ENCODE results near the gene FAM47A. TPM values are rescaled to one million over a fixed set of nuclear protein-coding genes. Genes with fewer than 3 reads are reported as not detected.

The FAM47A gene
- polyA plus RNA-seq (2013) = not detected in 2 replicates

GRCh38 chrX:34132028-34132427, at the start of gene FAM47A:
TSS of gene FAM47A (minus strand) at chrX:34132314. CDS start at chrX:34132278, 36 bp downstream.
- Histone ChIP-seq H3K27me3 (ENCODE audit: insufficient read depth, low read length) (no peaks in the 10 kb centered on the region), H3K4ac (ENCODE audit: low read depth, low read length) (no peak within 1 kb of the TSS), H3K4me2 (ENCODE audit: low read length) (no peak within 1 kb of the TSS), H2BK12ac (ENCODE audit: low read length) (no peak within 1 kb of the TSS), H3K4me3 (ENCODE audit: low read depth, low read length) (no peak within 1 kb of the TSS), H3K79me1 (ENCODE audit: low read length) (no peaks in the 10 kb centered on the region), H3K79me2 (ENCODE audit: control insufficient read depth, insufficient read depth, low read length, poor library complexity) (no peaks in the 10 kb centered on the region), H4K12ac (ENCODE audit: low read depth, low read length) (no peak within 1 kb of the TSS), H3K23ac (ENCODE audit: low read length) (no peak within 1 kb of the TSS), H3K9ac (ENCODE audit: low read length) (no peak within 1 kb of the TSS), H3K4me1 (ENCODE audit: control insufficient read depth in 1 of 2, insufficient read depth in 2 of 2, low read length in 2 of 2) (no peaks in the 10 kb centered on the region), H2BK5ac (ENCODE audit: low read depth, low read length, poor library complexity) (no peak within 1 kb of the TSS), H3K36me3 (ENCODE audit: control insufficient read depth in 1 of 2, insufficient read depth in 2 of 2, low read length in 2 of 2) (no peaks in the 10 kb centered on the region), H2AFZ (ENCODE audit: insufficient read depth, low read length, poor library complexity) (no peak within 1 kb of the TSS), H4K91ac (ENCODE audit: low read depth, low read length) (no peak within 1 kb of the TSS), H3K9me3 (ENCODE audit: insufficient read depth, low read depth, low read length) (no peaks in the 10 kb centered on the region), H2BK120ac (ENCODE audit: insufficient read depth, low read length, poor library complexity) (no peak within 1 kb of the TSS), H3K27ac (ENCODE audit: low read depth, low read length) (no peak within 1 kb of the TSS), H3K18ac (ENCODE audit: low read length) (no peak within 1 kb of the TSS), H3K14ac (ENCODE audit: low read length) (no peak within 1 kb of the TSS), H2AK5ac (ENCODE audit: low read length) (no peak within 1 kb of the TSS), H4K8ac (ENCODE audit: low read depth, low read length) (no peak within 1 kb of the TSS)
- no CpG with 5 or more reads among the region's 25 CpGs for WGBS (ENCODE audit: extremely low coverage, insufficient coverage, insufficient read length)
- no peak for DNase-seq

- Histone ChIP-seq H3K79me2 (ENCODE audit: control insufficient read depth, insufficient read depth, low read length, poor library complexity) (no peaks in the 10 kb centered on the region), H3K4me1 (ENCODE audit: control insufficient read depth in 1 of 2, insufficient read depth in 2 of 2, low read length in 2 of 2) (no peaks in the 10 kb centered on the region), H3K27me3 (ENCODE audit: insufficient read depth, low read length) (no peaks in the 10 kb centered on the region), H4K8ac (ENCODE audit: low read depth, low read length) (no peak overlapping the region), H3K79me1 (ENCODE audit: low read length) (no peaks in the 10 kb centered on the region), H3K9ac (ENCODE audit: low read length) (no peak overlapping the region), H3K14ac (ENCODE audit: low read length) (no peak overlapping the region), H3K9me3 (ENCODE audit: insufficient read depth, low read depth, low read length) (no peaks in the 10 kb centered on the region), H3K4ac (ENCODE audit: low read depth, low read length) (no peak overlapping the region), H3K36me3 (ENCODE audit: control insufficient read depth in 1 of 2, insufficient read depth in 2 of 2, low read length in 2 of 2) (no peaks in the 10 kb centered on the region), H3K27ac (ENCODE audit: low read depth, low read length) (no peak overlapping the region), H4K12ac (ENCODE audit: low read depth, low read length) (no peak overlapping the region), H2AFZ (ENCODE audit: insufficient read depth, low read length, poor library complexity) (no peak overlapping the region), H4K91ac (ENCODE audit: low read depth, low read length) (no peak overlapping the region), H3K18ac (ENCODE audit: low read length) (no peak overlapping the region), H2BK120ac (ENCODE audit: insufficient read depth, low read length, poor library complexity) (no peak overlapping the region), H3K23ac (ENCODE audit: low read length) (no peak overlapping the region), H3K4me2 (ENCODE audit: low read length) (no peak overlapping the region), H2BK5ac (ENCODE audit: low read depth, low read length, poor library complexity) (no peak overlapping the region), H2BK12ac (ENCODE audit: low read length) (no peak overlapping the region), H3K4me3 (ENCODE audit: low read depth, low read length) (no peak overlapping the region), H2AK5ac (ENCODE audit: low read length) (no peak overlapping the region)
- DNase-seq = no peak
- WGBS (ENCODE audit: extremely low coverage, insufficient coverage, insufficient read length) = no CpG with 5 or more reads among the region's 9 CpGs
Measured at GRCh38 chrX:34147345-34147744, 15.2 kb upstream of the FAM47A start.

- Histone ChIP-seq H3K79me2 (ENCODE audit: control insufficient read depth, insufficient read depth, low read length, poor library complexity) (no peaks in the 10 kb centered on the region), H3K27me3 (ENCODE audit: insufficient read depth, low read length) (no peaks in the 10 kb centered on the region), H2BK5ac (ENCODE audit: low read depth, low read length, poor library complexity) (no peak overlapping the region), H4K8ac (ENCODE audit: low read depth, low read length) (no peak overlapping the region), H3K9me3 (ENCODE audit: insufficient read depth, low read depth, low read length) (no peaks in the 10 kb centered on the region), H4K91ac (ENCODE audit: low read depth, low read length) (no peak overlapping the region), H3K9ac (ENCODE audit: low read length) (no peak overlapping the region), H3K4me3 (ENCODE audit: low read depth, low read length) (no peak overlapping the region), H3K4ac (ENCODE audit: low read depth, low read length) (no peak overlapping the region), H3K4me2 (ENCODE audit: low read length) (no peak overlapping the region), H2BK12ac (ENCODE audit: low read length) (no peak overlapping the region), H3K4me1 (ENCODE audit: control insufficient read depth in 1 of 2, insufficient read depth in 2 of 2, low read length in 2 of 2) (no peaks in the 10 kb centered on the region), H2AK5ac (ENCODE audit: low read length) (no peak overlapping the region), H2AFZ (ENCODE audit: insufficient read depth, low read length, poor library complexity) (no peak overlapping the region), H3K14ac (ENCODE audit: low read length) (no peak overlapping the region), H3K36me3 (ENCODE audit: control insufficient read depth in 1 of 2, insufficient read depth in 2 of 2, low read length in 2 of 2) (no peaks in the 10 kb centered on the region), H3K18ac (ENCODE audit: low read length) (no peak overlapping the region), H3K79me1 (ENCODE audit: low read length) (no peaks in the 10 kb centered on the region), H3K23ac (ENCODE audit: low read length) (no peak overlapping the region), H3K27ac (ENCODE audit: low read depth, low read length) (no peak overlapping the region), H2BK120ac (ENCODE audit: insufficient read depth, low read length, poor library complexity) (no peak overlapping the region), H4K12ac (ENCODE audit: low read depth, low read length) (no peak overlapping the region)
- no peak for DNase-seq
- WGBS (ENCODE audit: extremely low coverage, insufficient coverage, insufficient read length) = no CpG with 5 or more reads among the region's 30 CpGs
Measured at GRCh38 chrX:34146906-34147305, 14.8 kb upstream of the FAM47A start.

GRCh38 chrX:34144246-34144645, 12.1 kb upstream of the FAM47A start:
- Histone ChIP-seq H3K4me3 (ENCODE audit: low read depth, low read length) (no peak overlapping the region), H3K14ac (ENCODE audit: low read length) (no peak overlapping the region), H3K18ac (ENCODE audit: low read length) (no peak overlapping the region), H3K9ac (ENCODE audit: low read length) (no peak overlapping the region), H3K27me3 (ENCODE audit: insufficient read depth, low read length) (no peaks in the 10 kb centered on the region), H3K4me2 (ENCODE audit: low read length) (no peak overlapping the region), H4K12ac (ENCODE audit: low read depth, low read length) (no peak overlapping the region), H3K4ac (ENCODE audit: low read depth, low read length) (no peak overlapping the region), H3K23ac (ENCODE audit: low read length) (no peak overlapping the region), H2BK12ac (ENCODE audit: low read length) (no peak overlapping the region), H3K79me1 (ENCODE audit: low read length) (no peaks in the 10 kb centered on the region), H2AFZ (ENCODE audit: insufficient read depth, low read length, poor library complexity) (no peak overlapping the region), H2AK5ac (ENCODE audit: low read length) (no peak overlapping the region), H4K8ac (ENCODE audit: low read depth, low read length) (no peak overlapping the region), H4K91ac (ENCODE audit: low read depth, low read length) (no peak overlapping the region), H3K36me3 (ENCODE audit: control insufficient read depth in 1 of 2, insufficient read depth in 2 of 2, low read length in 2 of 2) (no peaks in the 10 kb centered on the region), H3K79me2 (ENCODE audit: control insufficient read depth, insufficient read depth, low read length, poor library complexity) (no peaks in the 10 kb centered on the region), H3K9me3 (ENCODE audit: insufficient read depth, low read depth, low read length) (no peaks in the 10 kb centered on the region), H2BK120ac (ENCODE audit: insufficient read depth, low read length, poor library complexity) (no peak overlapping the region), H2BK5ac (ENCODE audit: low read depth, low read length, poor library complexity) (no peak overlapping the region), H3K27ac (ENCODE audit: low read depth, low read length) (no peak overlapping the region), H3K4me1 (ENCODE audit: control insufficient read depth in 1 of 2, insufficient read depth in 2 of 2, low read length in 2 of 2) (no peaks in the 10 kb centered on the region)
- WGBS (ENCODE audit: extremely low coverage, insufficient coverage, insufficient read length) = no CpG with 5 or more reads among the region's 2 CpGs
- no peak for DNase-seq
